HG03558 (cell line): ENCODE results near the gene TUBB.

Experiments used
- ATAC-seq: cut with Tn5 transposase; IDR thresholded peaks from one replicate; pipeline ENCODE4 v1.9.1; 2021; ENCODE audit warnings: moderate number of reproducible peaks; ENCODE audit not compliant: unreplicated experiment; ENCODE audit errors: extremely low read depth

TUBB gene

DNA sequence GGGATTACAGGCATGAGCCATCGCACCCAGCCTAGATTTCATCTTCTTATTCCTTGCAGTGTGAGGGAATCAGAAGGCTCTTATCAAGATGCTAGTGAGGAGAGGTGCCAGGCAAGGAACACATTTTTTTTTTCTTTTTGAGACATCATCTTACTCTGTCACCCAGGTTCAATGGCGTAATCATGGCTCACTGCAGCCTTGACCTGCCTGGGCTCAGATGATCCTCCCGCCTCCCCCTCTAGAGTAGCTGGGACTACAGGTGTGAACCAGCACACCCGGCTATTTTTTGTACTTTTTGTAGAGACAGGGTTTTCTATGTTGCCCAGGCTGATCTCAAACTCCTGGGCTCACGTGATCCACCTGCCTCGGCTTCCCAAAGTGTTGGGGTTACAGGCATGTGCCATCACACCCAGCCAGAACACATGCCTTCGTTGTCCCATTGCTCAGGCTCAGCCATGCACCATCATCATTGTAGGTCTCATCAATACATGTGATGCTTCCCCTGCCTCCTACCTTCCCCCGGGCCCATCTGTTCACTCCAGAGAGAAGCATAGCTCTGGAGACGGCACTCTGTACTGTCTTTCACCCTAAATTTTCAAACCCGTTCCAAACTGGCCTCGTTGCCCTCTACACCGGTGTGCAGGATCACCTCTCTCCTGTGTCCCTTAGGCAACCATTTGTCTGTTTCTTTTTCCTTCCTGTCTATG, 12.2 kb downstream of the TUBB start:
- no peak for ATAC-seq

DNA sequence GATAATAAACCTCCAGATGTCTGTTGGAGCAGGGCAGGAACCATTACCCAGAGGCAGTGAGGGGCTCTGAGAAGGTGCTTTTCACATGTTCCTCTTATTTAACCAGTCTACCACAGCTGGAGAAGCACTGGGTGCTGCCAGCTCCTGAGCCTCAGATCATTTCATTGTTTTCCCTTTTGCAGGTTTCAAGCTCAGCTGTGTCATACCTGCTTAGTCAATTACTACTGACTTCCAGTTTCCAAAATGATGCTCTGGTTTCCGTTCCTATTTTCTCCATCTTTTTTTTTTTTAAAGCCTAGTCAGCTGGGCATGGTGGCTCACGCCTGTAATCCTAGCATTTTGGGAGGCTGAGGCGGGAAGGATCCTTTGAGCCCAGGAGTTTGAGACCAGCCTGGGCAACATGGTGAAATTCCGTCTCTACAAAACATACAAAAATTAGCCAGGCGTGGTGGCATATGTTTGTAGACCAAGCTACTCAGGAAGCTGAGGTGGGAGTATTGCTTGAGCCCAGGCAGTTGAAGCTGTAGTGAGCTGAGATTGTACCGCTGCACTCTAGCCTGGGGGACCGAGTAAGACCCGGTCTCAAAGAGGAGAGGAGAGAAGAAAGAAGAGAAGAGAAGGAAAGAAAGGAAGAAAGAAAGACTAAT, 15.6 kb downstream of the TUBB start:
- ATAC-seq, result no peak

DNA sequence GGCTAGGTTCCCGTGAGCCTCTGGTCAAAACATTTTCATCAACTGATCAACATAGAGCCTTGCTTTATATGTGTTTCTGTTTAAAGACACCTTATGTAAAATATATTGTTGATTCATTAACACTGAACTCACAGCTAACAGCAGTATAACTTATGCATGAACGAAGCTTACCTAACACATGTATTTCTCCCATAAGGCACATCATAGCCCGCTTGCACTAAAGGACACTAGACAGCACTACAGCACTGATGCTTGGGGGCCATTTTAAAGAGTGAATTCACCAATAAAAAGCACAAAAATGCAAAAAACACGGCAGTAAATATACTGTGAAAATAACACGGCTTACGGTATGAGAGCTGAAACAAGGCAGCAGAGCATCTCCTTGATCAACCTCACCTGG, 18.4 kb downstream of the TUBB start:
- no peak for ATAC-seq

DNA sequence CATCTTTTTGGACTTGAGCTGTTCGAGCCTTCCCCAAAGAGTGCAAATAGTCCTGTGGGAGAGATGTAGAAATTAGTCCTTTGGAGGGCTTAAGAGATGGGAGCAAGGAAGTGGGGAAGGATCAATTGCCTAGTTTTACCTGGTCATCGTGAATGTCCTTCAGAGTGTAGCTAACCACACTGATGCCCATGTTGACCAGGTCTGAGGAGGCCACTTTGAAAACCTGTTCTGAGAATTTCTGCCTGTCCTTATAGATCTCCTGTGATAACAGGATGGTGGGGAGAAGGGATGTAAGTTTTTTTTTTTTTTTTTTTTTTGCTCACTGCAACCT, 20.4 kb downstream of the TUBB start:
- no peak for ATAC-seq

DNA sequence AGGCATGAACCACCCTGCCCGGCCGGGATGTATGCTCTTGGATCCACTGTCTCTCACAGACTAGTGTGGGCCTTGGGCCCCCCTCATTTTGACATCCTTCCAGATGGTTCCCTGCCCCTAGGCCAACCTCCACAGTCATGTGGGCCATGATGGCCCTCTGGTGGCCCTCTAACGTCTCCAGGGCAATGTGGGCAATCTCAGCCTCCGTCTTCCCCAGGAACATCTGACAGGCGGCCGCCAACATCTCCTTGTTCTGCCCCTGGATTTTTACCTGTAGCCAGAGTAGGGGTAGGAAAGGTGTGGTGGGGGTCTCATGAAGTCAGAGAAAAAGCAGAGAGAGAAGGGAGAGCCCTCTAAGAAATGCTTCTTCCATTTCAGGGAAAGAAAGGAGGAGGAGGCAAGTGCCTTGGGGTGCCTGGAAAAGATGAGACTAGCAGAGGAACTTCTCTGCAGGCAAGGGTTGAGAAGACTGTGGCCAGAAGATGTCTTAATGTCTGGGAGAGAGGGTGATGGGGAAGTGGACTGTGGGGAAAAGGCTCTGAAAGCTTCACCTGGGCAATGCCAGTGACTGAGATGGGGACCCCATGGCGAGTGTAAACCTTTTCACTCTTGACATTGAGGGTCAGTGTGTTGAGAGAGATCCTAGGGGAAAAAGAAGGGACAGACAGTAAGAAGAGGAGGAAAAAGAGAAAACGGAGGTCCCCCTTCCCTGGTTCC, 21.1 kb downstream of the TUBB start:
- ATAC-seq, result no peak

DNA sequence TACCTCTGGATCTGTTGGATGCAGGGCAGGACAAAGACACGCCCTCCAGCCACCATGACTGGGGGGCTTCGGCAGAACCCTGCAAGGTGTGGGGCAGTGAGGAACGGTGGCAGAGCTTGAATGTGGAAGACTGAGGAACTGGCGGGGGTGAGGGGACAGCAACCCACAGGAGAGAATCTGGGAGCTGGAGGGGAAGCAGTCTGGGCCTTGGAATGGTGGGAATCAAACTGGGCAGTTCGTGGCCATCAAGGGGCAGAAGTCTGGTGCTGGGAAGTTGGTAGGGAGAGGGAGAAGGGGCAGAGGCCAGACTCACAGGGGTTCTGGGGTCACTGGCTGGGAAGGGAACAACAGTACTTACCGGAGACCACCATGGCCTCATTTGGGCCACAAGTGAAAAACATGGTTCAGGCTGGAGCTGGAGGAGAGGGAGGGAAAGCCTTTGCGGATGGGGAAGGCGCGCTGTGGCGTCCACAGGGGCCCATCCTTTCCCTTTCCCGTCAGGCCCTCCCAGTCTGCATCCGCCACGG, 21.7 kb downstream of the TUBB start:
- ATAC-seq, result no peak

DNA sequence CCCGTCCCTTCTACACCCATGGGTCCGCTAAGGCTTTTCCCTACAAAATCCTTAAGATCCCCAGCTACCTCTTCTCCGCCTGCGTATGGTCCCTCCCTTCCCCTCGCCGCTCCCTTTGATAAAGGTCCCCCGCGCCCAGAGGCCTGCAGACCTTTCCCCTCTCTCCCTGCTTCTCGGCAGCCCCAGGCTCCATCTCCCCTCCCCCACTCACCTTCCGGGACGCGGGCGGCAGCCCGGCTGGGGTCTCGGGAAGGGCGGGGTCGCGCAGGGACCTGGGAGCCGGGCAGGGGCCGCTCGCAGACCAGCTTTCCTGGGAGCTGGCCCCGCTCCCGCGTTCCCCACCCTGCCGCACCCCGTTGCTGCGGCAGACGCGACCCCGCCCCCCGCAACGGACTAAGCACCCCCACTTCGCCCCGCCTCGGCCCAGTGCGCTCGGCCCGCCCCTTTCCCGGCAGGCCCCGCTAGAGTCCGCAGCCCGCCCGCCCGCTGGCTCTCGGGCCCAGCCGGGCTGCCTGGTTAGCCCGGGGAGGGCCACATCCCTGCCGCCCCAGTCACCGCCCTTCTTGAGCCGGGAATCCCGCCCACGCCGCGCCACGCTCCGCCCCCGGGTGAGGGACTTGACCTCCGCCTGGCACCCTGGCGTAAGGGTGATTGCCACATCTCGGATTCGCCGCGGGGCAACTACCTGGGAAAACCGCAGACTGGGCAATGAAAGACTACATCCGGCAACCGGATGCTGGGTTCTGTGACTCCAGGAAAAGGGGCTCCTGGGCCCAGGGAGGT, 22.4 kb downstream of the TUBB start, which contains the start of gene FLOT1:
TSS of gene FLOT1 (minus strand) at position 372 of the 783 bp plus-strand sequence. CDS start 498 bp downstream, outside the sequence.
- no peak for ATAC-seq

DNA sequence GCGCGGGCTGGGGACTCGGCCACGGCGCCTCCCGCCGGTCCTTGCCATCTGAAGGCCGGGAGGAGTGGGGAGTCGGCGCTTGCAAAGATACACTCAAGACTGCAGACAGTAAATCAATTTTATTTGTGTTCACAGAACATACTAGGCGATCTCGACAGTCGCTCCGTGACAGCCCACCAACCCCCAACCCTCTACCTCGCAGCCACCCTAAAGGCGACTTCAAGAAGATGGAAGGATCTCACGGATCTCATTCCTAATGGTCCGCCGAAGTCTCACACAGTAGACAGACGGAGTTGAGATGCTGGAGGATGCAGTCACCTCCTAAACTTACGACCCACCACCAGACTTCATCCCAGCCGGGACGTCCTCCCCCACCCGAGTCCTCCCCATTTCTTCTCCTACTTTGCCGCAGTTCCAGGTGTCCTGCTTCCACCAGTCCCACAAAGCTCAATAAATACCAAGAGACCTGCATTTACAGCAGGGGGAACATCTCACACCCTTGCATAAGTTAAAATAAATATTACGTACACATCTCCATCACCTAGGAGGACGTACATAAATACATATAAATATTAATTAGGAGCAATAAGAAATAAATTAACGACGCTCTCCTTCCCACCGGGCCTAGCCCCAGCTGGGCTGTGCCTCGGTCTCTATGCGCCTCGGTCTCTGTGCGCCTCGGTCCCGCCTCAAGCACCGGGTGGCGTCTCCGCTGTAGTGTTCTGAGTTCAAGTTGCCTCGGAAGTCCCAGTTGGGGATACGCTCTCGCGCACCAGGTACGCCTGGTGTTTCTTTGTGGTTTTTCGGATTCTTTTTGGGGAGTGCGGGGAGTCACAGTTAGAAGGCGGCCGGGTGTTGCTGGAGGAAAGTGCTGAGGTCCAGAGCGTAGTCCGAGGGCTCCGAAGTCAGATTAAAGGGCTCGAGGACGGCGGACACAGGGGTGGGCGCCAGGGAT, 23.2 kb downstream of the TUBB start:
- no peak for ATAC-seq

DNA sequence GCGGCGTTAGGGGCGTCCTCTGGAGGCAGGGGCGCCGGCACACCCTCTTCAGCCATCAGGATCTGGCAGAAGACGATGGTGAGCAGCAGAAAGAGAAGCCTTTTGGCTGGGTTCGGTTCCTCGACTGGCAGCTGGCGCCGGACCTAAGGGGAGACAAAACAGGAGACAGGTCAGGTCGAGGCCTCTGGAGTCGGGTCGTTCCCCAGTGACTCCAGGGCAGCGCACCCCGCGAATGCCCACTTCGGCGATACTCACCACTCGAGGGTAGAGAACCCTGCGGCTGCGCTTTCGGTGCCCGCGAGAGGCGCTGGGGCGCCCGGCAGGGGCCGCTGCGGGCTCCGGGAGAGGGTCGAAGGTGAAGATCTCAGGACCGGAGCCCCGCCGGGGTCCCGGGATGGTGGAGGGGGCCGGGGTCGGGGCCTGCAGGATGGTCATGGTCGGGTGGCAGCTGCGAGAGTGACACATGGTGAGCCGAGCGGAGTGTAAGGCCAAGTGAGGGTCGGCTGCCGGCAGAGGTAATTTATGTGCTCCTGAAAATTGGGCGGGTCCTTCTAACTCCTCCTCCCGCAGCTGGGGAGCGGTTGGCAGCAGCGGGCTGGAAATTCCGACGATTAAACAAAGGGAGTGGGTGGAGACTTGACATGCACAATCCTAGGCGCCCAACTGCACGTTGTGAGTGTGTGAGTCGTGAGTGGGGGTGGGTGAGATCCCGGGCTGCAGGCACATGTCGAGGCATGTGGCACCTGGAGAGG, 24.1 kb downstream of the TUBB start, which contains the start of gene IER3:
TSS of gene IER3 (minus strand) at position 494 of the 752 bp plus-strand sequence. CDS start at position 465, 29 bp downstream.
- ATAC-seq, result no peak

DNA sequence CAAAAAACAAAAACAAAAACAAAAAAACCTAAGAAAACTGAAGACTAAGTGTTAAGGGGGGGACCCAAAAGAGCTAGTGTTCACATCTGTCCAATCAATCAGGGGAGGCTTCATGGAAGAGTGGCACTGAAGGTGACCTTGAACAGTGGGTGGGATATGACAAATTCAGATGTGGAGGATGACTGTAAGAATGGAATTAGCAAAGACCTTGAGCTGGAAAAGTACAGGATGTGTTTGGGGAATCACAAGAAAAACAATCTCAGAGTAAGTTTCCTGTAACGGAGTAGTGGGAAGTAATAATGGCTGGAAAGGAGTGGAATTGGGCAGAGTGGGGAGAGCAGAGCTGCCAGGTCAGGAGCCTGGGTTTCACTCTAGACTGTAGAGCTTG, 27.1 kb downstream of the TUBB start:
- no peak for ATAC-seq

DNA sequence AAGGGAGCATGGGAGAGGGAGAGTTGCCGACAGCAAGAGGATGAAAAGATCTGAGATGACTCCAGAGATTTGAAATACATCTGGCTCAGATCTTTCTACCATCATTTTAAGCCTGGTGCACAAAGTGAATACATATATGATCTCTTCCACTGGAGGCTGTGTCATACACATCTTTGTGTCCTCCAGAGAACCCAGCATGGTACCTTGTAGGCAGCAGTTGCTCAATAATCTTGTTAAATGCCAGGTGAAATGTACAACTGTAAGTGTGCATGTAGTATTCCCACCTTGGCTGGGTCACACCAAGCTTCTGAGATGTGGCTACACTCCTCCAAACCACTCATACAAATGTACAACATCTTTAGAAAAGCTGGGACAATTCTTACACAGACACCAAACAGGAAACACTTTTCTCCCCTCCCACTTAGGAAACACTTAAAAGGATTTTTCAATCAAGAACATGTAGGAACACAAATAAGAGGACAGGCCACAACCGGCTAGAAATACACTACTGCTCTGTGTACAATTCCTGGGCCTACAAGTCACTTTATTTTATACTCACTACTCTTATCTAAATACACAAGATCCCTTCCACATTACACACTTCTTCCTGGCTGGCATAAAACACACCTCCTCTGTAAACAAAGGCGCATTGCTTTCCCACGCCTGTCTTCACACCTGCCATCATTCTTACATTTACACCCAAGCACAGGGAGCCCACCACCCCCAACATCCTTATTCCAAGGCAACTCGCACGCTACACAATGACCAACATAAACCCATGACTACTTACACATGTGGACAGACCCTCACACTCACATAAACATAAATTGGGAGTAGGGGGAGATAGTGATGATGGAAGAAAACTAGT, 28.0 kb downstream of the TUBB start:
- ATAC-seq, result no peak

DNA sequence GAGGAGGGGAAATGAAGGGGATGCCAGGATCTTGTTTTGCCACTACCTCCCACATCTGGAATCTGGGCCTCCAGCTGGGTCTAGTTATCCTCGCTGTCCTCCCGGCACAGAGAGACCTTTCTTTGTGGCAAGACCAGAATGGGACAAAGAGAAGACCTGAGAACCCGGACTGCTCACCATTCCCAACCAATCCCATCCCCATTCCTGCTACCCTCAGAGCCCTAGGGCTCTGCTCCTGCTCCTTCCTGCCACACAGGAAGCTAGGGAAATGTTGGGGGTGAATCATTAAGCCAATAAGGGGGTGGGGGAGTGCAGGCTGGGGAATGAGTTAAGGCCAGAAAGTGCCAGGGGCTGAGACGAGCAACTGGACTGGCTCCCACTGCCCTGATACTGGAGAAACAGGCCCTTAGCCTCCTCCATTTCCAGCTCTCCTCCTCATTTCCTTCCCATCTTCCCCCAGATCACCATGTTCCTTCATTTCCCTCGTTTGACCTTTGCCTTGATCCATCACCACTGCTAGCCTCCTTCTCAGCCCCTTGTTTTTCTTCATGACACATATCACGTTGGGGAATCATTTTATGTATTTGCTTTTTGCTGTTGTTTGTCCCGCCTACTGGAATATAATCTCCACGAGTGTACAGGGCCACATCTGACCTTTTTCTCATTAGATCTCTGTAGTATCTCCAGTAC, 28.8 kb downstream of the TUBB start:
- no peak for ATAC-seq

DNA sequence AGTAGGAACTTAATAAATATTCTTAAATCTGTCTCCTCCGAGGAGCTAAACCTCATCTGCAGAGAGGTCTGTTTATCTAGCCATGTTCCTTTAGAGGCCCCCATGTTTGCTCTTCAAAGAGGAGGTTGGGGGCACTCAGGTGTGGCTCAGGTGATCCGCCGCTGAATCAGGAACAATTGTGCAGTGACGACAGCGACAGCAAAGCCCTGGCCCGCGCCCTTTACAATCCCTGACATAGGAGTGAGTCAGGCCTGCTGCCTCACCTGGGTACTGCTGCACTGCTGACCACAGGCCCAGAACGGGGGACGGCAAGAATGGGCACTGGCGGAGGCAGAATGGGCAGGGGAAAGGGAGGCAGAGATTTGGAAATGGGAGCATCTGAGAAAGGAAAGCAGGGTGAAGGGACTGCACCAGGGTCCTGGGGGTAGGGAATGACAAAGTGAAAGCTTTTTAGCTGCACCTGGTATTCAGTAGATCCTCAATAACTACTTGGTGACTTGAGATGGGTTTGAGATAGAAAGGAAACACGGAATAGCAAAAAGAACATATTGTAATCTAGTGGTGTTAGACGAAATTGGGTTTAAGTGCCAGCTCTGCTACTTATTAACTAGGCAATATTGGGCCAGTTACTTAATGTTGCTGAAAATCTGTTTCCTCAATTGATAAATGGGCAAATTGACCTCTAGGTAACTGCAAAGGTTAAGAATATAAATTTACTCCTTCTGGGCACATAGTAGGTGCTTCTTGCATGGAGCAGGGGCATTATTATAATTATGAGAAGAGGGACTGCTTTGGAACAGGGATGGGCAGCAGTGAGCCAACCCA, 29.6 kb downstream of the TUBB start:
- no peak for ATAC-seq

DNA sequence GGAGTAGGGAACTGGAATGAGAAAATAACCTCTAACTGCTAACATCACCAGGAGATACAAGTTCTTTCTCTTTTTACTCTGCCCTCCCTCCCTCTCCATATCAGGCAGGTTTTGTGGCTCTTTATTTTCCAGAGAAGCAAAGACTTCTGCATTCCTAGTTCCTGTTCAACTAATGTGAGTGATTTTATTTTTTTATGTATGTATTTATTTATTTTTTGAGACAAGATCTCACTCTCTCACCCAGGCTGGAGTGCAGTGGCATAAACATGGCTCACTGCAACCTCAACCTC, 30.2 kb downstream of the TUBB start:
- ATAC-seq, result no peak

DNA sequence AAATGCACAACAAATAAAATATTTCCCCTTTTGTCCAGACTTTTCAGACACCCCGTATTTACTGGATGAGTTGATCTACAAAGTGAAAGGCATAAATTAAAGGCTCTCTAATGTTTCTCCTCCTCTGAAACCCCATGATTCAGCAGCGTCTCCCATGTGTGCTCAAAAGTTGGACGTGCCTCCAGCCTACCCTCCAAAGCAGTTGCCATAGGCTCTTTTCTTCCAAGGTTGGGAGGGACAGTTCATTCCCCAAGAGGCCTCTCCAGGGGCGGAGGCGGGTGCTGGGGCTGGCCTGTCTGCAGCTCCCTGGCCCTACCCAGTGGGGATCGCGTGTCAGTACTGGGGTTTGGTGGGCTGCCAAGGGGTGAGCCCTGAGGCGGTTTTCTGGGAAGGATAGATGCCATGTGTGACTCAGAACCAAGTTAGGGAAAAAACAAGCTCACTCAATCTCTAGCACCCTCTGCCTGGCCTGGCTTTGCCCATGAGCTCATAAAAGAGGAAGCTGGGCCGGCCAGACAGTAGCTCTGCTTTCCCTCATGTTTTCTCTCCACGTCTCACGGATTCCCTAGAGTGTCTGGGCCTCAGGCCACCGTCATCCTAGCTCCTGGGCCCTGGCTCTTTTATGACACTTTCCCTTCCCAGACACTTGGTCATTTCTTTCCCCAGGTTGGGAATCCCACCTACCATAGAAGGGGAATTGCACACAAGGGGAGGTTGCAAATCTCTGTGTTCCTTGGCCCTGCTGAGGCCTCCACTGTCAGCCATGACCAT, 32.2 kb downstream of the TUBB start:
- ATAC-seq, result no peak

DNA sequence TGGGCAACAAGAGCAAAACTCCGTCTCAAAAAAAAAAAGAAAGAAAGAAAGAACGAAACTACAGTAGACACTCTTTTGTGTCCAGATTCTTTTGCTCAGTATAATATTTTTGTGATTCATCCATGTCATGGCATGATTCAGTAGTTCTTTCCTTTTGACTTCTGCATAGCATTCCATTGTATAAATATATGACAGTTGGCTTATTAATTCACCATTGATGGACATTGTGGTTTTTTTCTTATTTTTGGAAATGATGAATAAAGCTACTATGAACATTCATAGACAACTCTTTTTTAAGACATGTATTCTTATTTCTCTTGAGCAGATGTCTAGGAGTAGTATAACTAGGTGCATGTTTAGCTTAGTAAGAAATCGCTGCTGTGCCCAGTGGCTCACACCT, 34.5 kb downstream of the TUBB start:
- no peak for ATAC-seq
